ENCODE data around the gene GCG.

DNA sequence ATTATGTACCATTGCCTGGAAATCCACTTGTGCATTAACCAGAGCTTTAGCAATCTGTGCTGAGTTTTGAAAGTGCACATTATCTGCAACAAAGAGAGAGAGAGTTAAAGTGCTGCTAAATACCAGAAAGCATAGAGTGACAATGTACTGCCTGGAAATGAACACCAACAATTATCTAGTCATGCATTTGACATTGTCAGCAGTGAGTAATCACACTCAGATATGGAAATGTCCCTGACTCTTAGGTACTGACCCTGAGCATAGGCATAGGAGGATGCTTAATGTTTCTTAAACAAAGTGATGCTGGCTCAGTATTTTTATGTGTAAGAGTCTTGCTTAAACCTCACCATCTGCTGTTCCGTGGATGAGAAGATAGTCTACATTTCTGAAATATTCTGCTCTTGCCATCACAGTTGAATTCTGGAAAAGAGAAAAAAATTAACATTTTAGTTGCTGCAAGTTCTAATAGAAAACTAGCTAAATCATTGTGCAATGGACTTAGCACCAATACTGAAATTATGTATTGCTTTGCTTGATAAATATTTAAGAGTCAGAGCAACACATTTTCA lies 20.8 kb upstream of the GCG start:
- TF ChIP-seq, protein P1, sequence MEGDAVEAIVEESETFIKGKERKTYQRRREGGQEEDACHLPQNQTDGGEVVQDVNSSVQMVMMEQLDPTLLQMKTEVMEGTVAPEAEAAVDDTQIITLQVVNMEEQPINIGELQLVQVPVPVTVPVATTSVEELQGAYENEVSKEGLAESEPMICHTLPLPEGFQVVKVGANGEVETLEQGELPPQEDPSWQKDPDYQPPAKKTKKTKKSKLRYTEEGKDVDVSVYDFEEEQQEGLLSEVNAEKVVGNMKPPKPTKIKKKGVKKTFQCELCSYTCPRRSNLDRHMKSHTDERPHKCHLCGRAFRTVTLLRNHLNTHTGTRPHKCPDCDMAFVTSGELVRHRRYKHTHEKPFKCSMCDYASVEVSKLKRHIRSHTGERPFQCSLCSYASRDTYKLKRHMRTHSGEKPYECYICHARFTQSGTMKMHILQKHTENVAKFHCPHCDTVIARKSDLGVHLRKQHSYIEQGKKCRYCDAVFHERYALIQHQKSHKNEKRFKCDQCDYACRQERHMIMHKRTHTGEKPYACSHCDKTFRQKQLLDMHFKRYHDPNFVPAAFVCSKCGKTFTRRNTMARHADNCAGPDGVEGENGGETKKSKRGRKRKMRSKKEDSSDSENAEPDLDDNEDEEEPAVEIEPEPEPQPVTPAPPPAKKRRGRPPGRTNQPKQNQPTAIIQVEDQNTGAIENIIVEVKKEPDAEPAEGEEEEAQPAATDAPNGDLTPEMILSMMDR (IDR thresholded peaks at IDR 0.05) = no peak
- TF ChIP-seq EZH2 (IDR thresholded peaks at IDR 0.05; ENCODE audit: borderline replicate concordance, insufficient read depth, low read depth, low read length, poor library complexity, severe bottlenecking) = no peak

Measured in B cell (primary cell).